GM18861 (cell line): ENCODE measurements around the gene TBC1D3D.
"Not testable (repeated sequence)": the region's sequence is repeated elsewhere in the genome, so short reads cannot be mapped to it uniquely, and the experiment has no call there.

Experiments
- ATAC-seq: cut with Tn5 transposase; IDR thresholded peaks from one replicate; pipeline ENCODE4 v1.9.1; 2021; ENCODE audit not compliant: unreplicated experiment

TBC1D3D gene

GRCh38 chr17:38003676-38004075 is at the start of gene TBC1D3D:
Gene TBC1D3D, plus strand, starts transcription at chr17:38003976. Its CDS starts 1,585 bp downstream, at chr17:38005561.
- not testable (repeated sequence) for ATAC-seq

DNA sequence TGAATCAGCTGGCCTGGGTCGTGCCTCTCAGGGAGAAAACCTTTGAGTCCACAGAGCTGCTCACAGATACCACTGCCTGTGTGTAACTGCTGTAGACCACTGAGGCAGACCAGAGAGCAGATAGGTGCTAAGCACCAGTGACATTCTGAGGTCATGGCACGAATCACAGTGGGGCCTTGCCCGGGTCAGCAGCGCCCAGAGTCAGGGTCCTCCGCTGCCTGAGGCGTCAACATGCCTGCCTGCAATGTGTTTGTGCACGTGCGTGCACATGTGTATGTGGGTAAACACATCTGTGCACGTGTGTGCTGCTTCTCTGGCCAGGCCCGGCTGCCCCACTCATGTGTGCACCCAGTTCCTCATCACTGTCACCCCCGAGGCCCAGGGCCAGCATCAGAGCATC is 14.8 kb upstream of the TBC1D3D start, which contains the start of gene TBC1D3L:
Gene TBC1D3L, minus strand, starts transcription at position 101 of the 400 bp plus-strand sequence. CDS start 1,540 bp downstream, outside the sequence.
- ATAC-seq, result not testable (repeated sequence)
